GM12872 (cell line): ENCODE measurements around the gene ALDH1A3.

Source experiments
- CTCF ChIP-seq: IDR thresholded peaks from 3 replicates; pipeline ENCODE4 v1.5.1; 2011; ENCODE audit warnings: low read depth, mild to moderate bottlenecking, low read length, moderate library complexity; ENCODE audit not compliant: insufficient read depth

Gene ALDH1A3

GRCh38 chr15:100880139-100880896 lies 687 bp downstream of the ALDH1A3 start:
- TF ChIP-seq CTCF: no peak

GRCh38 chr15:100880897-100881242 lies 1.2 kb downstream of the ALDH1A3 start:
- no peak for TF ChIP-seq CTCF

- no peak for TF ChIP-seq CTCF
Observed at GRCh38 chr15:100881573-100882336, 2.1 kb downstream of the ALDH1A3 start.

GRCh38 chr15:100885116-100885515 lies 5.5 kb downstream of the ALDH1A3 start:
- no peak for TF ChIP-seq CTCF

GRCh38 chr15:100885811-100886210 lies 6.2 kb downstream of the ALDH1A3 start:
- no peak for TF ChIP-seq CTCF

- TF ChIP-seq CTCF: no peak
Observed at GRCh38 chr15:100887211-100887913, 7.7 kb downstream of the ALDH1A3 start.

- no peak for TF ChIP-seq CTCF
Observed at GRCh38 chr15:100889385-100890050, 9.9 kb downstream of the ALDH1A3 start.
